Measurements from ENCODE around the gene N4BP2. TPM values are rescaled to one million over a fixed set of nuclear protein-coding genes. Genes with fewer than 3 reads are reported as not detected.
A peak's percentile ranks its signal among the peaks of the same experiment; 100 is the strongest.

The N4BP2 gene
- total RNA-seq, 4 donors from 2014 or later, result 5.5 to 9.7 (median 7.7) TPM

- intact Hi-C loops (cut with DNase I), result no loop called here
- no peak for TF ChIP-seq POLR2A (IDR thresholded peaks at IDR 0.05; ENCODE audit: low read depth)
- TF ChIP-seq POLR2AphosphoS5 (IDR thresholded peaks at IDR 0.05), result no peak
- no peak for TF ChIP-seq EP300 (IDR thresholded peaks at IDR 0.05)
- TF ChIP-seq CTCF (IDR thresholded peaks at IDR 0.05), result no peak
- Histone ChIP-seq H3K27me3 (no peaks in the 10 kb centered on the region), H3K27ac (replicated peaks in 1 of 4) (no peak overlapping the region), H3K36me3 (no peaks in the 10 kb centered on the region), H3K9me3 (no peaks in the 10 kb centered on the region), H3K4me3 (no peak overlapping the region), H3K4me1 (peaks cover 0 to 9% (median 3%) of the 10 kb centered on the region in 4 donors)
- 98% methylated on average over 24 of the region's 24 CpGs for WGBS
- no peak for DNase-seq (ENCODE audit: extremely low spot score)
Measured at GRCh38 chr4:40043786-40044185, 12.9 kb upstream of the N4BP2 start.

GRCh38 chr4:40046311-40046980 lies 10.2 kb upstream of the N4BP2 start:
- no peaks in the 10 kb centered on the region for H3K9me3 ChIP-seq
- H3K27ac ChIP-seq (replicated peaks in 1 of 4), result peak overlapping the region in 1 of 4 donors; percentile 34
- no peak for DNase-seq (ENCODE audit: extremely low spot score)
- H3K27me3 ChIP-seq, result no peaks in the 10 kb centered on the region
- TF ChIP-seq CTCF (IDR thresholded peaks at IDR 0.05), result peak in 1 of 3 experiments; percentile 19
- TF ChIP-seq POLR2A (IDR thresholded peaks at IDR 0.05; ENCODE audit: low read depth), result no peak
- WGBS, result 66% methylated on average over 8 of the region's 8 CpGs
- no peaks in the 10 kb centered on the region for H3K36me3 ChIP-seq
- intact Hi-C loops (cut with DNase I), result no loop called here
- peaks cover 0 to 9% (median 3%) of the 10 kb centered on the region in 4 donors for H3K4me1 ChIP-seq
- H3K4me3 ChIP-seq, result no peak overlapping the region

GRCh38 chr4:40053161-40053560 lies 3.5 kb upstream of the N4BP2 start:
- Histone ChIP-seq H3K27me3 (no peaks in the 10 kb centered on the region), H3K36me3 (no peaks in the 10 kb centered on the region), H3K9me3 (no peaks in the 10 kb centered on the region), H3K4me1 (peaks cover 9 to 21% (median 20%) of the 10 kb centered on the region in 4 donors), H3K27ac (replicated peaks in 1 of 4) (no peak overlapping the region), H3K4me3 (no peak overlapping the region)
- 89% methylated on average over 5 of the region's 5 CpGs for WGBS
- DNase-seq (ENCODE audit: extremely low spot score), result no peak
- intact Hi-C loops (cut with DNase I), result loop anchor here (10.0 kb wide), 3 partner anchors 102 to 598 kb away; partner anchors contain the start of genes LIAS, RPL9 and SMIM14
- no peak for TF ChIP-seq POLR2AphosphoS5 (IDR thresholded peaks at IDR 0.05)
- no peak for TF ChIP-seq CTCF (IDR thresholded peaks at IDR 0.05)
- TF ChIP-seq EP300 (IDR thresholded peaks at IDR 0.05), result no peak
- TF ChIP-seq POLR2A (IDR thresholded peaks at IDR 0.05; ENCODE audit: low read depth), result no peak

- H3K4me3 ChIP-seq, result peak overlapping the region; percentile 80 to 96 (median 90)
- TF ChIP-seq POLR2AphosphoS5 (IDR thresholded peaks at IDR 0.05) (no peak), EP300 (IDR thresholded peaks at IDR 0.05) (no peak), POLR2A (IDR thresholded peaks at IDR 0.05; ENCODE audit: low read depth) (no peak), CTCF (IDR thresholded peaks at IDR 0.05) (no peak)
- DNase-seq (ENCODE audit: extremely low spot score), result no peak
- no peaks in the 10 kb centered on the region for H3K36me3 ChIP-seq
- H3K27ac ChIP-seq (replicated peaks in 1 of 4), result peak overlapping the region; percentile 96 to 100 (median 100)
- H3K9me3 ChIP-seq, result no peaks in the 10 kb centered on the region
- WGBS, result 4% methylated on average over 5 of the region's 5 CpGs
- H3K27me3 ChIP-seq, result no peaks in the 10 kb centered on the region
- intact Hi-C loops (cut with DNase I), result loop anchor here (5.0 to 10.0 kb wide), 5 partner anchors 78 to 601 kb away; partner anchors contain the start of genes LIAS, PDS5A, RPL9 and SMIM14
- peaks cover 16 to 32% (median 29%) of the 10 kb centered on the region in 4 donors for H3K4me1 ChIP-seq
Measured at GRCh38 chr4:40055511-40055862, 1.2 kb upstream of the N4BP2 start.

Data from esophagus muscularis mucosa (tissue), 4 donors.